IPS DF 19.7 (cell line): Measurements from ENCODE around the gene PRR33.
"Not testable (repeated sequence)": the region's sequence is repeated elsewhere in the genome, so short reads cannot be mapped to it uniquely, and the experiment has no call there.

Source experiments
- DNase-seq: peaks from one replicate; pipeline ENCODE4 v3.0.0-alpha.2; 2013; ENCODE audit warnings: low read depth, low spot score

Gene PRR33

GRCh38 chr11:1891831-1892115 is at the start of gene PRR33:
Gene PRR33 (minus strand): TSS chr11:1891895. CDS start chr11:1890584, 1,311 bp downstream.
- no peak for DNase-seq

- DNase-seq: not testable (repeated sequence)
Observed at GRCh38 chr11:1939788-1940187, 48.1 kb upstream of the PRR33 start.

GRCh38 chr11:1939006-1939625 is 47.4 kb upstream of the PRR33 start:
- no peak for DNase-seq

GRCh38 chr11:1938343-1939005 is 46.8 kb upstream of the PRR33 start:
- DNase-seq: no peak

- DNase-seq: no peak
Observed at GRCh38 chr11:1937616-1938342, 46.1 kb upstream of the PRR33 start.

GRCh38 chr11:1936781-1937615 is 45.3 kb upstream of the PRR33 start:
- no peak for DNase-seq

GRCh38 chr11:1936072-1936780 is 44.5 kb upstream of the PRR33 start:
- DNase-seq: no peak

- no peak for DNase-seq
Observed at GRCh38 chr11:1935156-1936071, 43.7 kb upstream of the PRR33 start.

GRCh38 chr11:1934335-1935155 is 42.9 kb upstream of the PRR33 start:
- no peak for DNase-seq

- no peak for DNase-seq
Observed at GRCh38 chr11:1933416-1934334, 42.0 kb upstream of the PRR33 start.

GRCh38 chr11:1932681-1933080 is 41.0 kb upstream of the PRR33 start:
- DNase-seq: no peak

- DNase-seq: no peak
Observed at GRCh38 chr11:1932105-1932480, 40.4 kb upstream of the PRR33 start.

- DNase-seq: no peak
Observed at GRCh38 chr11:1931341-1932104, 39.8 kb upstream of the PRR33 start.

- no peak for DNase-seq
Observed at GRCh38 chr11:1930462-1930830, 38.8 kb upstream of the PRR33 start.

- no peak for DNase-seq
Observed at GRCh38 chr11:1929621-1930461, 38.1 kb upstream of the PRR33 start.

- DNase-seq: no peak
Observed at GRCh38 chr11:1928891-1929541, 37.3 kb upstream of the PRR33 start.
